GM19324 (cell line): ENCODE measurements around the gene CLIC1.
"Not testable (repeated sequence)": the region's sequence is repeated elsewhere in the genome, so short reads cannot be mapped to it uniquely, and the experiment has no call there.

Experiments used
- ATAC-seq: cut with Tn5 transposase; IDR thresholded peaks from one replicate; pipeline ENCODE4 v1.9.1; 2021; ENCODE audit warnings: mild to moderate bottlenecking, moderate library complexity; ENCODE audit not compliant: unreplicated experiment, low FRiP score

CLIC1 gene

GRCh38 chr6:31725502-31726350 is 10.6 kb downstream of the CLIC1 start:
- ATAC-seq = no peak

GRCh38 chr6:31723980-31724691 is 12.2 kb downstream of the CLIC1 start:
- ATAC-seq = no peak

- no peak for ATAC-seq
Observed at GRCh38 chr6:31723245-31723979, 12.9 kb downstream of the CLIC1 start, which contains the start of gene MPIG6B. Gene MPIG6B (plus strand): TSS chr6:31723373. CDS start chr6:31723384, 11 bp downstream.

- ATAC-seq = no peak
Observed at GRCh38 chr6:31722173-31722572, 14.2 kb downstream of the CLIC1 start.

- ATAC-seq = no peak
Observed at GRCh38 chr6:31721351-31722020, 14.8 kb downstream of the CLIC1 start, which contains the start of gene LY6G6C. Gene LY6G6C (minus strand): TSS chr6:31721746. CDS start chr6:31721679, 67 bp downstream.

GRCh38 chr6:31720196-31720770 is 16.0 kb downstream of the CLIC1 start:
- ATAC-seq = no peak

- ATAC-seq = no peak
Observed at GRCh38 chr6:31719001-31719400, 17.3 kb downstream of the CLIC1 start.

- ATAC-seq = no peak
Observed at GRCh38 chr6:31718265-31718664, 18.1 kb downstream of the CLIC1 start.

GRCh38 chr6:31717499-31718222 is 18.7 kb downstream of the CLIC1 start:
- ATAC-seq = no peak

GRCh38 chr6:31715022-31715958 is 21.0 kb downstream of the CLIC1 start, which contains the start of gene LY6G6D:
Gene LY6G6D (plus strand): TSS chr6:31715348. CDS start chr6:31715356, 8 bp downstream.
- ATAC-seq = no peak

GRCh38 chr6:31713991-31714684 is 22.2 kb downstream of the CLIC1 start:
- ATAC-seq = no peak

- no peak for ATAC-seq
Observed at GRCh38 chr6:31713465-31713864, 22.9 kb downstream of the CLIC1 start.

- ATAC-seq = no peak
Observed at GRCh38 chr6:31712296-31712695, 24.0 kb downstream of the CLIC1 start.

- no peak for ATAC-seq
Observed at GRCh38 chr6:31711233-31711632, 25.1 kb downstream of the CLIC1 start.

- ATAC-seq = no peak
Observed at GRCh38 chr6:31710523-31711219, 25.7 kb downstream of the CLIC1 start.

- ATAC-seq = not testable (repeated sequence)
Observed at GRCh38 chr6:31709157-31709556, 27.2 kb downstream of the CLIC1 start.

- ATAC-seq = no peak
Observed at GRCh38 chr6:31708224-31708623, 28.1 kb downstream of the CLIC1 start.
